ENCODE results near the gene ILF2. TPM values are rescaled to one million over a fixed set of nuclear protein-coding genes. Genes with fewer than 3 reads are reported as not detected.
"Not testable (repeated sequence)": the region's sequence is repeated elsewhere in the genome, so short reads cannot be mapped to it uniquely, and the experiment has no call there.

Gene ILF2
- polyA plus RNA-seq, 1 of the 3 experiments (the other 2 are of a cell fraction): 189 TPM

- Histone ChIP-seq H4K20me1 (ENCODE audit: insufficient read depth) (no peaks in the 10 kb centered on the region), H3K4me1 (ENCODE audit: control insufficient read depth in 1 of 2, insufficient read depth in 2 of 2, low read depth in 1 of 2, low read length in 1 of 2) (peaks cover 7% of the 10 kb centered on the region in 2 experiments; a peak in 2 of 4 replicates), H3K4me3 (ENCODE audit: low read depth in 2 of 2, low read length in 1 of 2) (peak overlapping the region; percentile 65 to 83), H3K36me3 (replicated peaks in 1 of 2; ENCODE audit: control insufficient read depth in 1 of 2, insufficient read depth in 2 of 2, low read length in 1 of 2) (peaks cover 36 to 49% of the 10 kb centered on the region in 2 experiments), H3K9me2 (no peaks in the 10 kb centered on the region), H3K9ac (peak overlapping the region; percentile 96), H3K79me2 (ENCODE audit: insufficient read depth) (peaks cover 47% of the 10 kb centered on the region), H3K27ac (ENCODE audit: low read depth in 2 of 2, low read length in 1 of 2) (no peak overlapping the region), H3K9me3 (no peaks in the 10 kb centered on the region), H2AFZ (ENCODE audit: low read depth) (no peak overlapping the region), H3K4me2 (peak overlapping the region; percentile 95), H3K27me3 (ENCODE audit: insufficient read depth) (no peaks in the 10 kb centered on the region), H3F3A (replicated peaks; ENCODE audit: insufficient read depth) (peaks cover 45% of the 10 kb centered on the region)
- DNase-seq: no peak
- TF ChIP-seq CTCF (IDR thresholded peaks at IDR 0.05) (no peak), USF1 (IDR thresholded peaks at IDR 0.05; ENCODE audit: borderline replicate concordance, low read depth) (no peak), EP300 (IDR thresholded peaks at IDR 0.05; ENCODE audit: borderline replicate concordance in 1 of 2, low read depth in 1 of 2, low read length in 1 of 2) (no peak), MEF2A (IDR thresholded peaks at IDR 0.05; ENCODE audit: borderline replicate concordance, low read depth) (no peak), GATA2 (CRISPR knock-in tag; IDR thresholded peaks at IDR 0.05) (no peak), RFX5 (IDR thresholded peaks at IDR 0.05; ENCODE audit: low read length) (no peak), SMC3 (IDR thresholded peaks at IDR 0.05; ENCODE audit: low read depth, low read length) (no peak), PBX3 (IDR thresholded peaks at IDR 0.05) (no peak), REST (IDR thresholded peaks at IDR 0.05; ENCODE audit: low read depth, low read length) (no peak), MXI1 (IDR thresholded peaks at IDR 0.05; ENCODE audit: low read depth, low read length) (no peak)
- ChIA-PET POLR2A (no interaction called here), CTCF (interaction anchor here (0.6 to 3.0 kb wide), 4 partner anchors 8 to 317 kb away, joined by 3 to 21 read pairs (median 4); partner anchors contain the start of genes NPR1 and RAB13)
- 70% methylated on average over 6 of the region's 6 CpGs for WGBS (ENCODE audit: low lambda C conversion rate)
Measured at GRCh38 chr1:153669606-153670005, 1.2 kb downstream of the ILF2 start.

GRCh38 chr1:153668672-153669071, 2.1 kb downstream of the ILF2 start:
- H3K4me2 ChIP-seq; H3K9me3 ChIP-seq; H3K9ac ChIP-seq; H2AFZ ChIP-seq (ENCODE audit: low read depth); H3K9me2 ChIP-seq; H3K27ac ChIP-seq (ENCODE audit: low read depth in 2 of 2, low read length in 1 of 2); DNase-seq; H3K4me3 ChIP-seq (ENCODE audit: low read depth in 2 of 2, low read length in 1 of 2); H3K27me3 ChIP-seq (ENCODE audit: insufficient read depth); H3K4me1 ChIP-seq (ENCODE audit: control insufficient read depth in 1 of 2, insufficient read depth in 2 of 2, low read depth in 1 of 2, low read length in 1 of 2); H4K20me1 ChIP-seq (ENCODE audit: insufficient read depth): not testable (repeated sequence)
- Histone ChIP-seq H3F3A (replicated peaks; ENCODE audit: insufficient read depth) (peaks cover 55% of the 10 kb centered on the region), H3K79me2 (ENCODE audit: insufficient read depth) (peaks cover 47% of the 10 kb centered on the region), H3K36me3 (replicated peaks in 1 of 2; ENCODE audit: control insufficient read depth in 1 of 2, insufficient read depth in 2 of 2, low read length in 1 of 2) (peaks cover 44 to 59% of the 10 kb centered on the region in 2 experiments)
- ChIA-PET CTCF (interaction anchor here (0.8 to 3.0 kb wide), 4 partner anchors 9 to 318 kb away, joined by 3 to 21 read pairs (median 6); partner anchors contain the start of genes NPR1 and RAB13), POLR2A (interaction anchor here (1.1 kb wide), 1 partner anchor 34 kb away, joined by 3 read pairs; no protein-coding TSS in a partner anchor)
- 94% methylated on average over 8 of the region's 8 CpGs for WGBS (ENCODE audit: low lambda C conversion rate)

Measured in SK-N-SH (cell line).